Measurements from ENCODE around the gene MORN1. TPM values are rescaled to one million over a fixed set of nuclear protein-coding genes. Genes with fewer than 3 reads are reported as not detected.

MORN1 gene
- total and polyA plus RNA-seq, 2 of the 4 experiments (the other 2 are of a cell fraction): 3.0 to 4.2 TPM

DNA sequence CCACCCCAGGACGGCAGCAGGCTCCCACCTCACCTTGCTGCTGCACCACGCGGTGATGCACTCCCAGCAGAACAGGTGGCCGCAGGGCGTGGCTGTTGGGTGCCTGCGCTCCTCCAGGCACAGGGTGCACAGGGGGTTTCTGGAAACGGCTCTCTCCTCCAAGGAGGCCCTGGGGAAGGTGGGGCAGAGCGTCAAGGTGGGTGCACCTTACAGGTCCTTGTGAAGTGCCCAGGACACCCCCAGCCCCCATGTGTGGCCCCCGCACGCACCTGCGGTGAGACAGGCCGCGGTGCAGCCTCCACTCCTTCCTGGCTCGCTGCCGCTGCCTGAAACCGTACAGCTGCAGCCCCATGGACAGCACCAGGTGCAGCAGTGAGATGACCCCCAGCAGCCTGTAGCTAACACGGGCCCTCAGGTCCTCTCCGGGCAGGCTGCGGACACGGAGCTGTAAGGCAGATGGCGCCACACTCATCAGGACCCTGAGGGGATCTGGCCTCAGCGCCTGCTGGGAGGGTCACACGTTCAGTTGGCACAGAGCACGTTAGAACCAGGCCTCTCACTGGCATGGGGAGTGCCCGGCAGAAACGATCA lies 15.2 kb upstream of the MORN1 start (continued):
- TF ChIP-seq, protein P1, sequence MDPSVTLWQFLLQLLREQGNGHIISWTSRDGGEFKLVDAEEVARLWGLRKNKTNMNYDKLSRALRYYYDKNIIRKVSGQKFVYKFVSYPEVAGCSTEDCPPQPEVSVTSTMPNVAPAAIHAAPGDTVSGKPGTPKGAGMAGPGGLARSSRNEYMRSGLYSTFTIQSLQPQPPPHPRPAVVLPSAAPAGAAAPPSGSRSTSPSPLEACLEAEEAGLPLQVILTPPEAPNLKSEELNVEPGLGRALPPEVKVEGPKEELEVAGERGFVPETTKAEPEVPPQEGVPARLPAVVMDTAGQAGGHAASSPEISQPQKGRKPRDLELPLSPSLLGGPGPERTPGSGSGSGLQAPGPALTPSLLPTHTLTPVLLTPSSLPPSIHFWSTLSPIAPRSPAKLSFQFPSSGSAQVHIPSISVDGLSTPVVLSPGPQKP (IDR thresholded peaks at IDR 0.05; ENCODE audit: borderline replicate concordance, low read depth, low read length): no peak
- TF ChIP-seq RCOR1 (IDR thresholded peaks at IDR 0.05; ENCODE audit: insufficient replicate concordance, low read length): no peak

GRCh38 chr1:2405588-2406295 lies 14.4 kb upstream of the MORN1 start:
- Histone ChIP-seq H3K4ac (ENCODE audit: low read depth, low read length) (0 out of 2 replicates have a peak overlapping the region, but pooled peaks have one; percentile 12), H4K91ac (ENCODE audit: insufficient read depth, low read depth, low read length) (no peak overlapping the region), H2BK120ac (ENCODE audit: low read depth, low read length) (no peak overlapping the region), H2BK5ac (ENCODE audit: low read depth, low read length, poor library complexity, severe bottlenecking) (peak overlapping the region; percentile 23), H2BK15ac (ENCODE audit: low read depth, low read length) (no peak overlapping the region), H3K56ac (ENCODE audit: extremely low read depth, insufficient read depth, low read length) (no peak overlapping the region), H4K8ac (ENCODE audit: low read depth in 2 of 2, low read length in 2 of 2) (0 out of 4 replicates have a peak overlapping the region, but pooled peaks of 1 of the 2 experiments have one; percentile 9), H2AK9ac (replicated peaks; ENCODE audit: low read depth, low read length, poor library complexity) (peak overlapping the region; percentile 77), H3K4me3 (ENCODE audit: insufficient read depth, low read depth, low read length) (no peak overlapping the region), H3K14ac (replicated peaks; ENCODE audit: low read depth, low read length) (no peak overlapping the region), H3K27me3 (ENCODE audit: control insufficient read depth, insufficient read depth, low read length) (no peaks in the 10 kb centered on the region), H2BK20ac (ENCODE audit: low read depth, low read length) (no peak overlapping the region), H4K5ac (ENCODE audit: low read depth, low read length) (no peak overlapping the region), H4K20me1 (ENCODE audit: insufficient read depth, low read length) (peaks cover 26% of the 10 kb centered on the region; the same call in 1 of the 2 replicates), H3K4me1 (ENCODE audit: control insufficient read depth, insufficient read depth, low read length) (peaks cover 8% of the 10 kb centered on the region), H3K4me2 (ENCODE audit: low read depth, low read length) (no peak overlapping the region), H3K23ac (ENCODE audit: low read depth, low read length) (no peak overlapping the region), H3K9me1 (ENCODE audit: insufficient read depth, low read length) (no peaks in the 10 kb centered on the region), H3K27ac (ENCODE audit: insufficient read depth, low read length) (no peak overlapping the region), H2AK5ac (ENCODE audit: low read depth, low read length) (no peak overlapping the region; the same call in 1 of the 2 replicates), H3K18ac (ENCODE audit: low read depth, low read length) (no peak overlapping the region), H2AFZ (replicated peaks; ENCODE audit: low read length, poor library complexity) (no peak overlapping the region), H3K9me3 (ENCODE audit: control insufficient read depth, insufficient read depth, low read length) (no peaks in the 10 kb centered on the region), H3K36me3 (ENCODE audit: control insufficient read depth, insufficient read depth, low read length) (peaks cover 70% of the 10 kb centered on the region), H3K79me1 (ENCODE audit: low read depth in 1 of 2, low read length in 2 of 2) (peaks cover 15 to 47% of the 10 kb centered on the region in 2 experiments), H3K9ac (ENCODE audit: low read depth, low read length) (no peak overlapping the region)
- in situ Hi-C loops (cut with MboI; ENCODE audit: low sequenced_read_pairs): loop anchor here (25.0 kb wide), 1 partner anchor 907 kb away; no protein-coding TSS in a partner anchor
- WGBS, 2 experiments (ENCODE audit: extremely low coverage in 2 of 2, insufficient read length in 1 of 2): 91% methylated on average over 12 of the region's 28 CpGs; no CpG with 5 or more reads in 1 of the 2 experiments
- ChIA-PET CTCF (no interaction called here), POLR2A (ENCODE audit: unreplicated experiment) (no interaction called here)
- DNase-seq: peak; percentile 45
- no TSS peak for BruUV-seq (replicated peaks)
- ATAC-seq (ENCODE audit: low read depth): peak; percentile 31
- dilution Hi-C loops (cut with HindIII; ENCODE audit: low sequenced_read_pairs, unreplicated experiment): no loop called here
- intact Hi-C loops (cut with micrococcal nuclease): no loop called here
- no peak for TF ChIP-seq SMC3 (IDR thresholded peaks at IDR 0.05; ENCODE audit: low read depth, low read length)
- TF ChIP-seq RFX5 (IDR thresholded peaks at IDR 0.05; ENCODE audit: low read depth, low read length): no peak
- no peak for TF ChIP-seq NFE2L2 (IDR thresholded peaks at IDR 0.05; ENCODE audit: low read depth, low read length)
- TF ChIP-seq, protein P2, sequence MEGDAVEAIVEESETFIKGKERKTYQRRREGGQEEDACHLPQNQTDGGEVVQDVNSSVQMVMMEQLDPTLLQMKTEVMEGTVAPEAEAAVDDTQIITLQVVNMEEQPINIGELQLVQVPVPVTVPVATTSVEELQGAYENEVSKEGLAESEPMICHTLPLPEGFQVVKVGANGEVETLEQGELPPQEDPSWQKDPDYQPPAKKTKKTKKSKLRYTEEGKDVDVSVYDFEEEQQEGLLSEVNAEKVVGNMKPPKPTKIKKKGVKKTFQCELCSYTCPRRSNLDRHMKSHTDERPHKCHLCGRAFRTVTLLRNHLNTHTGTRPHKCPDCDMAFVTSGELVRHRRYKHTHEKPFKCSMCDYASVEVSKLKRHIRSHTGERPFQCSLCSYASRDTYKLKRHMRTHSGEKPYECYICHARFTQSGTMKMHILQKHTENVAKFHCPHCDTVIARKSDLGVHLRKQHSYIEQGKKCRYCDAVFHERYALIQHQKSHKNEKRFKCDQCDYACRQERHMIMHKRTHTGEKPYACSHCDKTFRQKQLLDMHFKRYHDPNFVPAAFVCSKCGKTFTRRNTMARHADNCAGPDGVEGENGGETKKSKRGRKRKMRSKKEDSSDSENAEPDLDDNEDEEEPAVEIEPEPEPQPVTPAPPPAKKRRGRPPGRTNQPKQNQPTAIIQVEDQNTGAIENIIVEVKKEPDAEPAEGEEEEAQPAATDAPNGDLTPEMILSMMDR (conservative IDR thresholded peaks at IDR 0.05; ENCODE audit: low read depth, low read length): no peak
- TF ChIP-seq USF2 (IDR thresholded peaks at IDR 0.05; ENCODE audit: low read depth, low read length): no peak
- TF ChIP-seq, protein P1 (IDR thresholded peaks at IDR 0.05; ENCODE audit: borderline replicate concordance, low read depth, low read length): no peak
- no peak for TF ChIP-seq MAFK (IDR thresholded peaks at IDR 0.05; ENCODE audit: low read depth, low read length)

All from IMR-90 (cell line).